GM18507 (cell line): ENCODE measurements around the gene WARS2.
"Not testable (repeated sequence)": the region's sequence is repeated elsewhere in the genome, so short reads cannot be mapped to it uniquely, and the experiment has no call there.

ENCODE experiments used
- DNase-seq: peaks from one replicate; pipeline ENCODE4 v3.0.0; 2011; ENCODE audit warnings: low read depth; ENCODE audit not compliant: insufficient read length; ENCODE audit errors: extremely low spot score
- FAIRE-seq: peaks from 2 replicates; lab custom pipeline; 2011; peaks lifted over from hg19 to GRCh38; lab: Jason Lieb, UNC

Gene WARS2

DNA sequence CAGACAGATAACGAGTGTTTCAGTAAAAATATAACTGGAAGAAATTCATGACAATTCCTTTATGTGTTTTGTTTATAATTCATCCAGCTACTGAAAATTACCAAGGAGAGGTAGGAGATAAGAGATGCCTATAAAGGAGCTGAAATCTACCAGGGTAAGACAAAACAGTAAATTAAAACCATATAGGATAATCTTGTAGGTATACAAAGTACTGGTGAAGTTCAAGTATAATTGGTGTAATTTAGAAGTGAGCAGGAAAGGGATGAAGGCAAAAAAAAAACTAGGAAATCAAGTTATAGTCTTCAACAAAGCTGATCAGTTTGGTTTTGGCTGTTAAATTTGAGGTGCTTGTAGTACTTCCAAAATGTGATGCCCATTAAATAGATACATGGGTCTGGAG is 1.2 kb upstream of the WARS2 start:
- FAIRE-seq (no peak), DNase-seq (no peak)

DNA sequence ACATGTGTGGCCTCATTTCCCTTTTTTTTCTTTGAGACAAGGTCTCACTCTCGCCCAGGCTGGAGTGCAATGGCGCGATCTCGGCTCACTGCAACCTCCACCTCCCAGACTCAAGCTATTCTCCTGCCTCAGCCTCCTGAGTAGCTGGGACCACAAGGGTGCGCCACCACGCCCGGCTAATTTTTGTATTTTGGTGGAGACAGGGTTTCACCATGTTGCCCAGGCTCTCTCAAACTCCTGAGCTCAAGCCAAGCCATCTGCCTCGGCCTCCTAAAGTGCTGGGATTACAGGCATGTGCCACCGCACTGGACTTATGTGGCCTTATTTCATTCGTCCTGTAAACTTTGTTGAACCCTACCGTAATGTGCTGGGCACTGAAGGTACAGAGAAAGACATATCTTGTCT is 569 bp upstream of the WARS2 start:
- DNase-seq (no peak), FAIRE-seq (no peak)

DNA sequence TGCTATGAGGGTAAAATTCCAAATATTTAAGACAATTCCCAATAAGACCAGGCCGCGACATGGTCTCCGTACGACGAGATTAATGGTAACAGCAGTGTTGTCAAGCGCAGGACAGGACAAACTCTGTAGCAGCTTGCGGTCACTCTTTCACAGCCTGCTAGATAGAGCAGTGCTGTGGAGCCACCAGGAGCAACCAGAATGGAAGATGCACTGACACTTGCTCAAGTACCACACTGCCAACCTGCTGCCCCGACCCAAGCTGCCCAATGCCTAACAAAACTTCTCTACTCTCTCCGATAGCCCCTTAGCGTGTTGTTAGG is 636 bp downstream of the WARS2 start:
- DNase-seq (no peak), FAIRE-seq (no peak)

DNA sequence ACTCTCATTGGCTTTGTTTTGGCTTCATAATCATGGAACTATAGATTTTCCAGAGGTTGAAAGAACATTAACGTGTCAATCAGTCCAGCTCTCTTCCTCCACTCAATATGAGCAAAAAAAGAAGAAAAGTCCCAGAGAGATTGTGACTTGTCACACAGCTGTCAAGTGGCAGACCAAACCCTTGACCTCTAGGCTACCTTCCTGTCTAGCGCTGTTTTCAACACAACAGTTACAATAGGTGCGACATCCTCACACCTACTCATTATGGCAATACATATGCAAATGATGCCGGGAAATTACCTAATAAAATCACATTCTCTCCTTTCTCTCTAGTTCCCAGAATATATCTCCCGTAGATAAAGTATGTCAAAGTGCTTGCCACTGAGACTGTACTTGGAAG is 1.1 kb downstream of the WARS2 start:
- no peak for DNase-seq
- FAIRE-seq: no peak

DNA sequence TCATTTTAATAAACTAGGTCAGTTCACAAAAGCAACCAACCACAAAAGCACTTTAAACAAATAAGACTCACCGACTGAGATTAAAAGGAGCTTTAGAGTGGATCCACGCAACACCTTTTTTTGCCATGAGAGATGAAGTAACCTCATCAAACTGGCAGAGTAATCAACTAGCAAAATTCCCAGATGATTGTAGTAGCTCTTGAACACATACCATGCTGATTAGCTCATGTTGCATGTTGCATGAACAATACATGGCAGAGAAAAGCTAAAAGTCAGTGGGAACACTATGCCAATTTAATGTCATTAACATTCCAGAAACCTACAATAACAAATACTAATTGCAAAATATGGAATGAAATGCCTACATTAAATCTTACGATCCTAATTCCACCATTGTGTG is 4.1 kb downstream of the WARS2 start:
- no peak for FAIRE-seq
- no peak for DNase-seq

DNA sequence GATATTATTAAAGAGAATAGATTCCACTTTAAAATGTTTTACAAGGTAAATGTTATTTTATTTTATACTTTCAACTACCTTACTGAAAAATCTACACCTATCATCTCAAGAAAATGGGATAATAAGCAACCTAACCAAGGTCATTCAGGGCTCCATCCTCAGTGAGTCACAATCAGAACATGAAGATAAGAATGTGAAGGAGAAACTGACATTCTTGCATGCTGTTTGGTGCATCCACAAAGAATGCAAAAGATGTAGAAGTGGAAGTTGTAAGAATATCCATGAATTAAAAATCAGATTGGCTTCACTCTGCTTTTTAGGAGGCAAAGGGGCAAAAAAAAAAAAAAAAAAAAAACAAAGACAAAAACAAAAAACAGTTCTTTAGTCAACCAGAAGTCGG is 6.5 kb downstream of the WARS2 start:
- DNase-seq (no peak), FAIRE-seq (no peak)

DNA sequence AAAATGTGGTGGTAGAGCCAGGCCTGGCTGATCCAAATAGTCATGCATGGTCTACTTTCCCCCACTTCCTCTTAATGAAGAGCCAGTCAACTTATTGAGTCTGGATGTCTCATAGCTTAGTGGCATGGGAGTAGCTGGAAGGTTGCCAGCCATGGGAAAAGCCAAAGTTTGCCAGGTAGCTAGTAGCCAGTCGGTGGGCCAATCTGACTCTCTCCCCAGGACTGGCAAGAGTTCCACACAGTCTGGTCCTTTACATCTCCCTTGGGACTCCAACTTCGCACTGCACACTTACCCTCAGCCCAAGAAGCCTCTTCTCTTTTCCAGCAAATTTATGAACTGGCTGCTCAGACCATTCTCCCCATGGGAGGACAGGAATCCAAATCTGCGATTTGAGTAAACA is 8.3 kb downstream of the WARS2 start:
- FAIRE-seq (no peak), DNase-seq (no peak)

DNA sequence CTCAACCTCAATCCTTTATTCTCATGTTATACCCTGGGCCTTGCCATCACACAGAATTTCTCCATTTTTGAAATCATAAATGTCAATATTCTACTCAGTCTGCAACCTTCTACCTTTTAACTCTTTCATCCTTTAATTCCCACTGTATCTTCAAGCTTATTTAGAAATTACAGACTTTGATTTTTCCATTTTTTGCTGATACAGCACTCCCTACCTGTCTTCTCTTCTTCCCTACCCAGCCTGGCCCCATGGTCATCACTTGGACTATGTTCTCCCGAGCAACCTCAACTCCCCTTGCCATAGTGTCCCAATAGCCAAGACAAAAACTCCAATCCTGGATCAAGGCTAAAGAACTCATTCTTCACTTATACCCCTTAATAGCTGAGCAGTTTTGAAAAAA is 14.6 kb downstream of the WARS2 start:
- FAIRE-seq (no peak), DNase-seq (no peak)

DNA sequence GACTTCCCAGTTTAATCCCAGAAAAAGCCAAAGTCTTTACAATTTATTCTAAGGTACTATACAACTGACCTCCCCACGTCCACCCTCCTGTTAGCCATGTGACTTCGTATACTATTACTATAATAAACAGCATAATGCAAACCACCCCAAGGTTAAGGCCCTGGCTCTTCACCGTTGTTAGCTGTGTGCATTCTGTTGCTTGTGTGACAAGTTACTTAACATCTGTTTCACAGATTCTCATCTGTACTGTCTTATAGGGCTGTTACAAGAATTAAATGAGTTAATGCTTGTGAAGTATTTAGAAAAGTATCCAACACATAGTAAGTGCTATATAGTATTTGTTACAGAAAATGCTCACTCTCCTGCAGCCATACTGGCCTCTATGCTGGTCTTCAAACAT is 15.7 kb downstream of the WARS2 start:
- DNase-seq (no peak), FAIRE-seq (no peak)

DNA sequence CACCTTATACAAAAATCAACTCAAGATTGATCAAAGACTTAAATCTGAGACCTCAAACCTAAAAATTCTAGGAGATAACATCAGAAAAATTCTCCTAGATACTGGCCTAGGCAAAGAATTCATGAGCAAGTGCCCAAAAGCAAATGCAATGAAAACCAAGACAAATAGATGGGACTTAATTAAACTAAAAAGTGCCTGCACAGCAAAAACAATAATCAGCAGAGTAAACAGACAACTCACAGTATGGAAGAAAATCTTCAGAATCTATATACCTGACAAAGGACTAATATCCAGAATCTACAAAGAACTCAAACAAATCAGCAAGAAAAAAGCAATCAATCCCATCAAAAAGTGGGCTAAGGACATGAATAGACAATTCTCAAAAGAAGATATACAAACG is 18.6 kb downstream of the WARS2 start:
- not testable (repeated sequence) for FAIRE-seq, DNase-seq

DNA sequence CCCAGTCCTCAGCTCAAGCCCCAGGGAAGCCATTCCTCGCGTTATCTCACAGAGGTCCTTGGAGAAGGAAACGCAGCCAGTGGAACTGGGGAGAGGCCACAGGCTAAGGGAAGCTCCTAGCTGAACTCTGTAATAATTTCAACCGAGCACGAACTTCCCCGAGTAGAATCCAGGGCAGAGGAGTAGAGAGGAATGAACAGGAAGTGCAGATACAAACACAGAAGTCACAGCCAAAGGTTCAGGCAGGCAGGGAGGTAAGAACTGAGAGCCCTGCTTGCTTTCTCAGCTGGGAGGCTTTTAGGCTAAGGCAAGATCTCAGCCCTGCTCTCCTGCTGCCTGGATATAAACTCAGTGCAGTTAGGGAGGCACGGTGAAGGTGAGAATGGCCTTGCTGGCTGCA is 23.7 kb downstream of the WARS2 start:
- DNase-seq (no peak), FAIRE-seq (no peak)

DNA sequence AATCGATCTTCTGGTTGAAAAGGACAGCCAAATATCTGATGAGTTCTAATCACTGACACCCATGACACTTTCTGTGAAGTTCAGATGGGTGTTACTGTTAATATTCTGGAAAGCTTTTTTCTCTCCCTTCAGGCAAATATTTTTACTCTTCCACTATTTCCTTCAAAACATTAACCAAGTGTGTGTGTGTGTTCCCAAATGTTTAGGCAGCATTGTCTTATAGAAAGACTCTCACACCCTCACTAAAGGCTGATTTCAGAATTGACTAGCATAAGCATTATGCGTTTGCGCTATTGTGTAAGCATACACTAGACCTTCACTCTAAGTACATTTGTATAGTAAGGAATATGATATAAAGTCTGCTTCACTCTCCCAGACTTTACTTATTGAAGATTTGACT is 24.7 kb downstream of the WARS2 start:
- DNase-seq (no peak), FAIRE-seq (no peak)

DNA sequence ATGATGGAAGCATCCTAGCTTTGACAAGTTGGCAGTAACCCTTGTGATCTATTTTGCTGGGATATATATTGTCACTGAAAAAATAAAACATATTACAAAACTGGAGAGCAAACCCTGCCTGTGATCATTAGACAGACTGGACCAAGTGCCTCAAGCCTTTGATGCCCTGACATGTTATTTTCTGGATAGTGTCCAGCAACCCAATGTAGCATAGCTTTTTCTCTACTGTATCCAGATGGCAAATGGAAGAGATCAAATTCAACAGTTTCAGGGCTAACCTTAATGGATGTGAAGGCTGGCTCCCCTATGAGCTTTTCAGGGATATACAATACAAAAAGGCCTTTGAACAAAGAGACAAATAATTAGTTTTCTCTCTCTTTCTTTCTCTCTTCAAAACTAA is 25.1 kb downstream of the WARS2 start:
- no peak for DNase-seq
- FAIRE-seq: no peak

DNA sequence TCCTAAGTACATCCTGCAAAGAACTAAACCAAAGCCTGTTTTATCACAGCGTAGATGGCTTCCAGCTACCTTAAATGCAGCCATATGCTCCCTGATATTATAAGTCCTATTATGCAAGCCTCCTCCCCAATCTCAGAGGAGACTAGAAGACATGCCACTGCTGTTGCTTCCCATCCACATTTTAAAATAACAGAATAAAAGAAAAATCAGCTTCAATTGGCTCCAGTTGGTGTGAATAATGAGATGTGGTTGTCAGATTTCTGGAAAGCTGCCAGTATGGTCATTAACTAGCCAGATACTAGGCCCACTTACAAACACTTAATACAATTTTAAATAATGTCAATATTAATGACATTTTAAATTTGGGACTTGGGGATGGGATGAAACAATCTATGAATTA is 25.7 kb downstream of the WARS2 start:
- no peak for DNase-seq
- FAIRE-seq: no peak

DNA sequence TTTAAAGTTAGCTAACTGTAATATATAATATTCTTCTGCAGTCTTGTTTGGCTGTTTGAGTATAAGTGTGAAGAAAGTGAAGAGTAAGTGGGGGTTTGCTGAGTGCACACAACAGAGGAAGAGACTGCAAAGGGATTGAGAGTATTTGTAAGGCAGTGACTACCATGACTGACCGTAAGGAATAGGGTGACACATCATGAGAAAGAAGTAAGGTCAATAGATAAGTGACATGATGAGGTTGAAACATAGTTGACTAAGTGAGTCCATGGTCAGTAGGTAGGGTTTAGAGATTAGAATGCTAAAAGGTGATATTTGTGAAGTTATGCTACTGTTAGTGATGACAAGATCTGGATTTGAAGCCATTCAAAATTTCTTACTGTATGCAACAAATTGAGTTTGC is 27.7 kb downstream of the WARS2 start:
- FAIRE-seq (no peak), DNase-seq (no peak)

DNA sequence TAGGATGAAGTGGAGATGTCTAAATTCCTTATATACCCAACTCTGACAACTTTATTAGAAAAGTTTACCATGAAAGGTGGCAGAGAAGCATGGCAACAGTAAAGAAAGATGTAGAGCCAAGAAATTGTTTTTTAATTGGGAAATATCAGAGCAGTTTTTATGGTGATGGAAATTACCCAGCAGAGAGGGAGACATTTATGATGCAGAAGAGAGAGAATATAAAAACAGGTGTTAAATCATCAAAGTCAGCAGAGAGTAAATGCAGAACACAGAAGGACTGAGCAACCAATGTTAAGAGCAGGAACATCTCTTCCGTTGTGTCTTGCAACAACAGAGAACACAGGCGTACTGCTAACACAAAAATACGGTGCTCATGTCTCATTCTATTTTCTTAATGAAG is 28.2 kb downstream of the WARS2 start:
- no peak for DNase-seq
- no peak for FAIRE-seq

DNA sequence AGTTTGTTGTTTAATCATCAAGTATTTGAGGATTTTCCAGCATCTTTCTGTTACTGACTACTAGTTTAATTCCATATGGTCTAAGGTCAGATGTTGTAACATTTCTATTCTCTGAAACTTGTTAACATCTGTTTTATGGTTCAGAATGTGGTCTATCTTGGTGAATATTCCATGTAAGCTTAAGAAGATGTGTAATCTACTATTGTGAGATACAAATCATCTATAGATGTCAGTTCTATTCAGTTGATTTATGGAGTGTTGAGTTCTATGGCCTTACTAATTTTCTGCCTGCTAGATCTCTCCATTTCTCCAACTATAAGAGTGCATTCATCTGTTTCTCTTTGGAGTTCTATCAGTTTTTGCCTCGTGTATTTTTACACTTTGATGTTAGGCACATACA is 31.5 kb downstream of the WARS2 start:
- DNase-seq (no peak), FAIRE-seq (no peak)

DNA sequence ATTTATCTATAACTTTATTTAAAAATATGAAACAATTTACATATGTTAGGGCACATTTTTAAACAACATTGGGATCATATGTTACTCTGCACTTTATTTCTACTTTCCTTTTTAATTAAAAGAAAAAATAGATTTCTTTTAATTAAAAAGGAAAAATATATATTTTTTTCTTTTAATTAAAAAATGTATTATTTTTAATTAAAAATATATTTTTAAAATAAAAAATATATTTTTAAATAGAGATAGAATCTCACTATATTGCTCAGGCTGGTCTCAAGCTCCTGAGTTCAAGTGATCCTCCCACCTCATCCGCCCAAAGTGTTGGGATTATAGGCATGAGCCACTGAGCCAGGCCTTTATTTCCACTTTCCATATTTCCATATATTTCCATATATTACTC is 36.7 kb downstream of the WARS2 start:
- DNase-seq (no peak), FAIRE-seq (no peak)

DNA sequence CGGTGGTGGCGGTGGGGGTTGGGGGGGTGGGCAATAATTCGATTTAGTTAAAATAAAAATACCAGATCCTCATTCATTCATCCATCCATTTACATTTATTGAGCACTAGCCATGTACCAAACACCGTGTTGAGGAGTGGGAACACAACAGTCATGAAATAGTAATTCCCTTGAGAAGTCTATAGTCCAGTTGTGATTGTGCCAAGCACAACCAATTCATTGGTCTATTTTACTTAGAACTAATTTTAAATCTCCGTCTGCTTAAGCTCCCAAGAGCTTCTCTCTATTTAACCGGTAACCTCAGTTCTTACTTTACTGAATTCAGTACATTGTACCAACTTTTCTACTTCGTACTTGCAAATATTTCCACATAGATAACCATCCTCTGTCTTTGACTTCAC is 38.4 kb downstream of the WARS2 start:
- no peak for DNase-seq
- no peak for FAIRE-seq

DNA sequence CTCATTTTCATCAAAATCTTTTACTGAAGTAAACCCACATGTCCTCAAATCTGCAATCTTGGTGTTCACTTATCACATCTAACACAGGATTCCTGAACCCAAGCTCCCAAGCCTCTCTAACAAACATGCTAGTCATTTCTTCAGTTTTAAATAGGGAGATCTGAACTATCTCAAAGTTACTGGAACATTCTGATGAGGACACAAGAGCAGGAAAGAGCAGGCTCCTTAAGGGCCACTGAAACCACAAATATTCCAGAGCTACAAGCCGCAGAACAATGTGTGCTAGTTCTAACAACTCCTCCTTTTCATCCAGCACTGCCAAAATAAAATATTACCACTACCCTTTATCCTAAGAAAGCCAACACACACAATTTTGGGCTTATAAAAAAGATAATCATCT is 38.9 kb downstream of the WARS2 start:
- FAIRE-seq: no peak
- DNase-seq: no peak

DNA sequence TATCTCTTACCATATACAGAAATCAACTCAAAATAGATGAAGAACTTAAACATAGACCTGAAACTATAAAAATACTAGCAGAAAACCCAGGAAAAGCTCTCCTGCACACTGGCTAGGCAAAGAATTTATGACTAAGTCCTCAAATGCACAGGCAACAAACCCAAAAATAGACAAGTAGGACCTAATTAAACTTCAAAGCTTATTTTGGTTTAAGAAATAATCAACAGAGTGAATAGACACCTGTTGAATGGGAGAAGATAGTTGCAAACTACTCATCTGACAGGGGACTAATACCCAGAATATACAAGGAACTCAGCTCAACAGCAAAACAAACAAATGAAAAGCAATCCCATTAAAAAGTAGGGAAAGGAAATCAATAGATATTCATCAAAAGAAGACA is 40.7 kb downstream of the WARS2 start:
- DNase-seq (no peak), FAIRE-seq (no peak)

DNA sequence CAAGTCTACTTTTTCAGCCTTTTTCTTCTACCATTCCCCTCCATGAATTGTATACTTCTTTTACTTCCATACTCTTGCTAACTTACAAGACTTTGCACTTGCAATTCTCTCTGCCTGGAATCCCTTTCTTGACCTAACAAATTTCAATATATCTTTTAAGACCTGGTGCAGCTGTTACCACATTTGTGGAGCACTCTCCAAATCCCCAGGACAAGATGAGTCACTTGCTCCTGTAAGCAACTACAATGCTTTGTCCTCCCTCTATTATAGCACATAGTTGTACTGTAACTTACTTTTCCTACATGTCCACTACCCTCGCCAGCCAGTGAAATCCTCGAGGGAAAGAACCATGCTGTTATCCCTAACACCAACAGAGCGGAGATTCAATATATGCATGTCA is 43.1 kb downstream of the WARS2 start:
- DNase-seq (no peak), FAIRE-seq (no peak)

DNA sequence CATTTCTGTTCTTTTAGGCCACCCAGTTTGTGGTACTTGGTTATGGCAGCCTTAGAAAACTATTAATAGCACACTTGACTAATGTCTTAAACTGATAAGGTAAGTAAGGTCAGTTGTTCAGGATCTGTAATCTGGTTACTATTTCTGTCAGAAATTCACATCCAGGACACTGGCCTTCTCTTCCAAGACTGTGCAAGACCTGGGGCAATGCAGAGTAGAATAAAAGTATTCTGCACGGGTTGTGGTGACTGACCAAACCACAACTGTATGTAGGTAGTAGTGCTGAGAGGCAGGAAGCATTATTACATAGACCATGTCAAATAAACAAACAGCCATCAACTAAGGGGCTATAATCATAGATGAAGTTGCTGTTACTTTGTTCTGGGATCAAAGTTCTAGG is 46.7 kb downstream of the WARS2 start:
- no peak for FAIRE-seq
- no peak for DNase-seq
